Measurements from ENCODE around the gene ABTB1. TPM values are rescaled to one million over a fixed set of nuclear protein-coding genes. Genes with fewer than 3 reads are reported as not detected.

ABTB1 gene
- total RNA-seq, 2 donors from 2014 or later = 14.9 to 22.9 TPM

DNA sequence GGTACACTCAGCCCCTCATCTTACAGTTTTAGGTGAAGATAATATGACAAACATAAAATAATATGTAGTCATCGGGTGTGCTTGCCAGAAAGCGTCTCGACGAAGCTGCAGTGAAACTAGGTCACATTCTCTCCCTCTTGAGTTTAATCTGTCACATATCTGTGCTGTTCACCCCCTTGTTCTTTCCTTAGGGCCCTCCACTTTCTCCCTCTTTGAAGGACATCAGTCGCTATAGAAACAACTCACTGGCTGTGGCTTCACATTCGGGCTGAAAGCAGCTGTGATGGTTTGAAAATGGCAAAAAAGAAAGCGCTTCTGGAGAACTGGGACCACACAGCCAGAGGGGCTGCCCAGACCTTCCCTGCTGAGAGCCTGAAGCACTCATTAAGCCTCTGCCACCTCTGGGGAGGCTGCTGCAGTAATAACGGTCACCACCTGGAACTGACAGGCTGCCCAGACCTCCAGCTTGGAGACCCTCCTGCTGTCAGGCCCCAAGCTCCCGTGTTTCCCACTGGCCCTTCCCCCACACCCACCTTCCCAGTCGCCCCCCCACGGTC lies 50.3 kb downstream of the ABTB1 start:
- H3K4me3 ChIP-seq = no peak overlapping the region
- no peak overlapping the region for H3K27ac ChIP-seq
- no peak for DNase-seq
- no peaks in the 10 kb centered on the region for H3K27me3 ChIP-seq
- intact Hi-C loops (cut with DNase I) = no loop called here
- H3K4me1 ChIP-seq = no peaks in the 10 kb centered on the region
- TF ChIP-seq, protein P1, sequence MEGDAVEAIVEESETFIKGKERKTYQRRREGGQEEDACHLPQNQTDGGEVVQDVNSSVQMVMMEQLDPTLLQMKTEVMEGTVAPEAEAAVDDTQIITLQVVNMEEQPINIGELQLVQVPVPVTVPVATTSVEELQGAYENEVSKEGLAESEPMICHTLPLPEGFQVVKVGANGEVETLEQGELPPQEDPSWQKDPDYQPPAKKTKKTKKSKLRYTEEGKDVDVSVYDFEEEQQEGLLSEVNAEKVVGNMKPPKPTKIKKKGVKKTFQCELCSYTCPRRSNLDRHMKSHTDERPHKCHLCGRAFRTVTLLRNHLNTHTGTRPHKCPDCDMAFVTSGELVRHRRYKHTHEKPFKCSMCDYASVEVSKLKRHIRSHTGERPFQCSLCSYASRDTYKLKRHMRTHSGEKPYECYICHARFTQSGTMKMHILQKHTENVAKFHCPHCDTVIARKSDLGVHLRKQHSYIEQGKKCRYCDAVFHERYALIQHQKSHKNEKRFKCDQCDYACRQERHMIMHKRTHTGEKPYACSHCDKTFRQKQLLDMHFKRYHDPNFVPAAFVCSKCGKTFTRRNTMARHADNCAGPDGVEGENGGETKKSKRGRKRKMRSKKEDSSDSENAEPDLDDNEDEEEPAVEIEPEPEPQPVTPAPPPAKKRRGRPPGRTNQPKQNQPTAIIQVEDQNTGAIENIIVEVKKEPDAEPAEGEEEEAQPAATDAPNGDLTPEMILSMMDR (IDR thresholded peaks at IDR 0.05) = no peak
- H3K36me3 ChIP-seq = no peaks in the 10 kb centered on the region
- no peaks in the 10 kb centered on the region for H3K9me3 ChIP-seq
- H3K9ac ChIP-seq (ENCODE audit: low read depth in 2 of 2, low read length in 2 of 2) = no peak overlapping the region

DNA sequence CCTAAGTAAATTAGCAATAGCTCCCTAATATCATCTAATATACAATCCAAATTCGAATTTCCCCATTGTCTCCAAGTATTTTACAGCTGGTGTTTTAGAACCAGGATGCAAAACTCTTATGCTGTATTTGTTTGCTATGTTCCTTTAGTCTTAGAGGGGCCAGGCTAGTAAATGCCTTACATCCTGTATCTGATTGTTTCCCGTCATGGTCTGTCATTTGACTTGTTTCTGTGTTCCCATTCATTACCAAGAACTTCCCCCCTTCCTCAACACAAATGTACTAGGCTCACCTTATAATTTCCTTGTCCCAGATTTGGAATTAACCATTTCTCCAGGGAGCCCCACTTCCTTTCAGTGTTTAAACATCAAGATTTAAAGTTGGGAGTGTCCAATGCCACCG lies 54.1 kb downstream of the ABTB1 start:
- DNase-seq = no peak
- Histone ChIP-seq H3K27ac (no peak overlapping the region), H3K27me3 (no peaks in the 10 kb centered on the region), H3K36me3 (no peaks in the 10 kb centered on the region), H3K4me1 (no peaks in the 10 kb centered on the region), H3K9me3 (no peaks in the 10 kb centered on the region), H3K9ac (ENCODE audit: low read depth in 2 of 2, low read length in 2 of 2) (no peak overlapping the region), H3K4me3 (no peak overlapping the region)
- TF ChIP-seq, protein P1 (IDR thresholded peaks at IDR 0.05) = no peak
- intact Hi-C loops (cut with DNase I) = no loop called here

DNA sequence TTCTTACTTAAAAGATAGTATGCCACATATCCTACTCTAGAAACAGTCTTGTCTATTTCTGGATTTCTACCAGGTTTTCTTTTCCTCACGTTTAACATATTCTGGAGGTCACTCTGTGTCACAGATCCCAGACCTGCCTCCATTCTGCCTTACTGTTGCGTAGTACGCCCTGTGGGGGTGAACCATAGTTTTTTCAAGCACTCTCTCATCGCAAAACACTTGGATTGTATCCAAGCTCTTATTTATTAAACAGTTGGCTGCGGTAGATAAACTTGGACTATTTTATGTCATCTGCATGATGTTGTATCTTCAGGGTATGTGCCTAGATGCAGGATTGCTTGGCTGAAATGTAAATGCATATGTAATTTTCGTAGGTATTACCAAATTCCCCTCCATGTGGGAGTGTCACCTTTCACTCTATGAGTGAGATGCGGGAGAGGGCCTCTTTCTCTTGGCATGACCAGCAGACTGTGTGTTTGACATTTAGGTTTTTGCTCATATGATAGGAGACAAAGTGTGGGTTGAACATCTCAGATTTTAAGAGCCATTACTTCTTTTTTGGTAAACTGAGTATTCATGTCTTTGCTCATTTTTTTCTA lies 55.8 kb downstream of the ABTB1 start:
- DNase-seq = no peak
- Histone ChIP-seq H3K9ac (ENCODE audit: low read depth in 2 of 2, low read length in 2 of 2) (no peak overlapping the region), H3K27ac (no peak overlapping the region), H3K36me3 (no peaks in the 10 kb centered on the region), H3K27me3 (no peaks in the 10 kb centered on the region), H3K4me3 (no peak overlapping the region), H3K9me3 (no peaks in the 10 kb centered on the region), H3K4me1 (no peaks in the 10 kb centered on the region)
- TF ChIP-seq, protein P1 (IDR thresholded peaks at IDR 0.05) = no peak
- intact Hi-C loops (cut with DNase I) = no loop called here

DNA sequence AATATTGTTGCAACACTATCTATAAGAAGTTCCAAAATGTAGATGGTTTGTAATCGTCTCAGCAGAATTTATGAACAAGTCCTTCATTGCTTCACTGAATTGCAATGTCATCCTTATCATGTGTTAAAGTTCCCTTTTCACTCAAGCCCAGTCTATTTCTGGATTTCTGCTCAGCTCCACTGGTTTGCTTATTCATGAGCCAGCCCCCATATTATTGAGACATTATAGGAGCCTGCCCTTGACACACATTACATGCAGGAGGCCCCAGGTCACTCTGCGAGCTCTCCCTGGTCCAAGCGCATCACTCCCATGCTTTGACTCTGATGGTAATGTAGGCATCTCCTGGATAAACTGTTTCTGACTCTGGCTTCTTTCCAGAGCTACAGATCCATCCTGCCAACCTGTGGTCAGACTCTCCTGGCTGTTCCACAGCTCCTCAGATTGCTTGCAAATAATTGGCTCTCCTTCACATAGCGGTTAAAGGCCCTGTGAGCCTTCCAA lies 56.9 kb downstream of the ABTB1 start:
- no peak overlapping the region for H3K27ac ChIP-seq
- TF ChIP-seq, protein P1 (IDR thresholded peaks at IDR 0.05) = no peak

DNA sequence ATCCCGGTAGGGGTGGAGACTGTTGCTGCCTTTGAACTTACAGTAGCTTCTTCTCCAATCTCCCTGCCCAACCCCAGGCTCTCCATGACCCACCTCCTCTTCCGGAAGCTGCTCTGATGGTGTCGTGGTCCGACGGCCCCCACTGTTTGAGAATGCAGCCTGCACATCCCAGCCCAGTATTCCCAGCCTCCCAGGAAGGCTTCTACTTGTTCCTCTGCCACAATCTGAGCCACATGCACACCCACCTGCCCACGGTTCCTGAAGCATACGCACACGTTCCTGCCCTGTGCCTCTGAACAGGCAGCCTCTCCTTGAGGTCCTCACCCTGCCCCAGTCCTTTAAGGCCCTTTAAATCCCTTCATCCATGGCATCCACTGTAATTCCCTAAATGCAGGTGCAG lies 57.4 kb downstream of the ABTB1 start:
- no peaks in the 10 kb centered on the region for H3K36me3 ChIP-seq
- no peak for DNase-seq
- H3K9ac ChIP-seq (ENCODE audit: low read depth in 2 of 2, low read length in 2 of 2) = no peak overlapping the region
- no peaks in the 10 kb centered on the region for H3K4me1 ChIP-seq
- no peak overlapping the region for H3K4me3 ChIP-seq
- no peak overlapping the region for H3K27ac ChIP-seq
- intact Hi-C loops (cut with DNase I) = no loop called here
- H3K9me3 ChIP-seq = no peaks in the 10 kb centered on the region
- no peaks in the 10 kb centered on the region for H3K27me3 ChIP-seq
- TF ChIP-seq, protein P1 (IDR thresholded peaks at IDR 0.05) = no peak

More for the DNA sequence above, 56.9 kb downstream of the ABTB1 start:
- intact Hi-C loops (cut with DNase I) = no loop called here
- no peaks in the 10 kb centered on the region for H3K36me3 ChIP-seq
- no peaks in the 10 kb centered on the region for H3K9me3 ChIP-seq
- DNase-seq = no peak
- no peak overlapping the region for H3K4me3 ChIP-seq
- H3K27me3 ChIP-seq = no peaks in the 10 kb centered on the region
- H3K9ac ChIP-seq (ENCODE audit: low read depth in 2 of 2, low read length in 2 of 2) = no peak overlapping the region
- no peaks in the 10 kb centered on the region for H3K4me1 ChIP-seq

Other genes starting within 250 kb of the ABTB1 start
- gene TPRA1, start 82.2 kb upstream of the ABTB1 start, total RNA-seq = 10 to 100 TPM; 23.4 to 38.0 TPM
- 10 to 100 TPM; 14.7 to 93.0 TPM for gene MCM2, start 74.5 kb upstream of the ABTB1 start, total RNA-seq
- gene PODXL2, start 43.8 kb upstream of the ABTB1 start, total RNA-seq = 10 to 100 TPM; 12.1 to 19.0 TPM
- 100 to 1,000 TPM; 123 to 200 TPM for gene MGLL, start 149.6 kb downstream of the ABTB1 start, total RNA-seq
- gene KBTBD12, start 242.3 kb downstream of the ABTB1 start, total RNA-seq = 1 to 10 TPM; 3.2 to 4.1 TPM

All from colonic mucosa (tissue), 4 donors.